Smooth muscle cell of the umbilical artery (primary cell): ENCODE measurements around the gene OR2D3. TPM values are rescaled to one million over a fixed set of nuclear protein-coding genes. Genes with fewer than 3 reads are reported as not detected.

Experiments
- total RNA-seq: library from RNA; depleted of rRNA; stranded (reverse); fragments of >200 nt; gene quantifications from 2 replicates; pipeline ENCODE4 v1.2.3, GENCODE V29; 2014

OR2D3 gene, protein sequence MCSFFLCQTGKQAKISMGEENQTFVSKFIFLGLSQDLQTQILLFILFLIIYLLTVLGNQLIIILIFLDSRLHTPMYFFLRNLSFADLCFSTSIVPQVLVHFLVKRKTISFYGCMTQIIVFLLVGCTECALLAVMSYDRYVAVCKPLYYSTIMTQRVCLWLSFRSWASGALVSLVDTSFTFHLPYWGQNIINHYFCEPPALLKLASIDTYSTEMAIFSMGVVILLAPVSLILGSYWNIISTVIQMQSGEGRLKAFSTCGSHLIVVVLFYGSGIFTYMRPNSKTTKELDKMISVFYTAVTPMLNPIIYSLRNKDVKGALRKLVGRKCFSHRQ
- not detected in 2 replicates for total RNA-seq

GRCh38 chr11:6920702-6921101 lies at the start of gene OR2D3:
OR2D3 (plus strand) TSS chr11:6921002; CDS start chr11:6921002, 0 bp downstream.

GRCh38 chr11:6876325-6876724 lies 44.5 kb upstream of the OR2D3 start, which contains the start of gene OR10A4:
OR10A4 (plus strand) TSS chr11:6876625; CDS start chr11:6876648, 23 bp downstream.

DNA sequence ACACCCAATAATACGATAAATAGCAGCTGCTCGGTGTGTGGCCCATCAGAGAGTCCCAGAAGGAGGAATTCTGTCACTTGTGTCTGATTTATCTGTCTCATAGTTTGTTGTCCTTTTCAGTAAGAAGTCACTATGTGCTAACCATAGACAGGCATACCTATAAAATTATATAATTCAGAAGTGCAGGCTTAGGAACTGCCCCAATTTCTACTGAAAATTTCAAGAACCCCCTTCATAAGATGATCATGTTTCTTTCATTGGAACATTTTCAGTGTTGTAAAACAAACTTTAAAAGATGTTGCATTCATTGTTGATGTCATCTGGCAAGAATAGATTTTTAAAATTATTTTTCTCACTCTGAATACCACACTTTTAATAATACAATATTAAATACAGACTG lies 28.4 kb upstream of the OR2D3 start, which contains the start of gene OR2D2:
Gene OR2D2 (minus strand): TSS at position 101 of the 400 bp plus-strand sequence. CDS start 0 bp downstream, at position 101.

GRCh38 chr11:6926208-6927029 lies 5.6 kb downstream of the OR2D3 start, which contains the start of gene ZNF215:
ZNF215 (plus strand) TSS chr11:6926426; CDS start chr11:6932273, 5,847 bp downstream.

Other genes starting within 250 kb of the OR2D3 start
- gene MRPL17, start 237.7 kb upstream of the OR2D3 start, total RNA-seq: 37.0 and 63.2 TPM in 2 replicates
- gene OR2AG2, start 149.0 kb upstream of the OR2D3 start, total RNA-seq: 0.28 TPM in 1 of 2 replicates, not detected in the other
- not detected in 2 replicates for gene OR2AG1, start 138.0 kb upstream of the OR2D3 start, total RNA-seq
- gene OR6A2, start 121.3 kb upstream of the OR2D3 start, total RNA-seq: 0.30 and 1.2 TPM in 2 replicates
- not detected in 2 replicates for gene OR10A5, start 75.3 kb upstream of the OR2D3 start, total RNA-seq
- gene OR10A2, start 57.9 kb upstream of the OR2D3 start, total RNA-seq: not detected in 2 replicates
- gene OR10A4, start 44.4 kb upstream of the OR2D3 start, total RNA-seq: not detected in 2 replicates
- gene OR2D2, start 28.5 kb upstream of the OR2D3 start, total RNA-seq: 0.78 TPM in 1 of 2 replicates, not detected in the other
- gene ZNF215, start 5.4 kb downstream of the OR2D3 start, total RNA-seq: 3.3 and 6.1 TPM in 2 replicates
- 2.8 and 4.2 TPM in 2 replicates for gene ZNF214, start 99.3 kb downstream of the OR2D3 start, total RNA-seq
- 0.18 TPM in 1 of 2 replicates, not detected in the other for gene NLRP14, start 99.5 kb downstream of the OR2D3 start, total RNA-seq
- not detected in 2 replicates for gene RBMXL2, start 168.0 kb downstream of the OR2D3 start, total RNA-seq